Panc1 (cell line): Measurements from ENCODE around the gene HOXA2.

Source experiments
- CTCF ChIP-seq: fragments of 450-650 bp; IDR thresholded peaks from 2 replicates; pipeline ENCODE4 v1.5.1; 2017; ENCODE audit warnings: mild to moderate bottlenecking
- POLR2AphosphoS5 ChIP-seq: IDR thresholded peaks from 2 replicates; pipeline ENCODE4 v1.6.1; 2012; ENCODE audit warnings: mild to moderate bottlenecking, low read depth, low read length, moderate library complexity
- REST ChIP-seq, 2 experiments: IDR thresholded peaks; 2 replicates each; pipeline ENCODE4 v1.6.1; 2011 to 2012; ENCODE audit warnings: low read depth in 2 of 2, control low read depth in 1 of 2, low read length in 1 of 2, mild to moderate bottlenecking in 1 of 2, moderate library complexity in 1 of 2; ENCODE audit not compliant: insufficient read depth in 1 of 2

GRCh38 chr7:27071622-27072390 is 30.7 kb downstream of the HOXA2 start:
- TF ChIP-seq CTCF (no peak), POLR2AphosphoS5 (no peak), REST (IDR thresholded peaks at IDR 0.05; ENCODE audit: insufficient read depth in 1 of 2, low read depth in 2 of 2, low read length in 1 of 2) (no peak)
